Endothelial cell of umbilical vein (primary cell): ENCODE results near the gene RPAP3.

Source experiments
- CTCF ChIP-seq, 2 donors: IDR thresholded peaks; 1 replicate in 1 of 2; 2 replicates in 1 of 2; pipeline ENCODE4 v1.5.1; 2011; ENCODE audit warnings: low read length in 2 of 2, mild to moderate bottlenecking in 2 of 2, moderate library complexity in 2 of 2, control low read depth in 1 of 2, inconsistent platforms in 1 of 2, low read depth in 1 of 2; ENCODE audit not compliant: insufficient read depth in 1 of 2; ENCODE audit errors: extremely low read depth in 1 of 2
- JUN ChIP-seq: IDR thresholded peaks from 2 replicates; pipeline ENCODE4 v1.6.1; 2011; ENCODE audit warnings: borderline replicate concordance, low read depth; ENCODE audit not compliant: insufficient read length, insufficient read depth
- POLR2A ChIP-seq: IDR thresholded peaks from 2 replicates; pipeline ENCODE4 v1.6.1; 2012; ENCODE audit warnings: low read depth, mild to moderate bottlenecking, control low read depth, low read length

- TF ChIP-seq JUN (no peak), CTCF (IDR thresholded peaks at IDR 0.05; ENCODE audit: extremely low read depth in 1 of 2, insufficient read depth in 1 of 2, low read depth in 1 of 2, low read length in 2 of 2) (no peak), POLR2A (no peak)
Observed at GRCh38 chr12:47705229-47705565, 633 bp downstream of the RPAP3 start.
